Renal cortex interstitium (tissue), 11 donors: ENCODE results near the gene WDR82. TPM values are rescaled to one million over a fixed set of nuclear protein-coding genes. Genes with fewer than 3 reads are reported as not detected.

Source experiments
- DNase-seq, 11 donors: peaks; one replicate each; pipeline ENCODE4 v3.0.0-alpha.2; 2013; ENCODE audit warnings: low read depth in 9 of 11, low spot score in 4 of 11; ENCODE audit errors: extremely low read depth in 1 of 11
- polyA plus RNA-seq, 3 donors: library from polyadenylated mRNA; unstranded; fragments of 120-200 nt; gene quantifications; one replicate each; pipeline ENCODE4 v1.2.1, GENCODE V29; 2013; ENCODE audit not compliant: insufficient read length in 3 of 3

The WDR82 gene
- polyA plus RNA-seq, 3 donors = 88.4 to 112 (median 110) TPM

DNA sequence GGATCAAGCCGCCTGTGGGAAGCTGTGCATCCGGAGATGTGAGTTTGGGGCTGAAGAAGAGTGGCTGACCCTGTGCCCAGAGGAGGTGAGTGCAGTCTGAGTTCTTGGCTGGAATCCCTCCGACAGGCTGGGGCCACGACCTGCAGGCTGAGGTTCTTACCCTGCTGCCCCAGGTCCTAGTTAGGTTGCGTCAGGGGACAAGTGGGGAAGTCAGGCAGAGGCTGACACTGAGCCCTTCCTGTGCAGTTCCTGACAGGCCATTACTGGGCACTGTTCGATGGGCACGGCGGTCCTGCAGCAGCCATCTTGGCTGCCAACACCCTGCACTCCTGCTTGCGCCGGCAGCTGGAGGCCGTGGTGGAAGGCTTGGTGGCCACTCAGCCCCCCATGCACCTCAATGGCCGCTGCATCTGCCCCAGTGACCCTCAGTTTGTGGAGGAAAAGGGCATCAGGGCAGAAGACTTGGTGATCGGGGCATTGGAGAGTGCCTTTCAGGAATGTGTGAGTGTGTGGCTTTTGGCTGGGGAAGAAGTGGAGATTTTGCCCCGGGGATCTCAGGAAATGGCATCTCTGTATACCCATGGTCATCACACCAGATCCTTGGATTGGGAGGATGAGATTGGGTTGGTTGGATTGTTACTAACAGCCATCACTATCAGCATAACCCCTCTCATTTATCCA lies 31.6 kb downstream of the WDR82 start:
- DNase-seq = no peak

DNA sequence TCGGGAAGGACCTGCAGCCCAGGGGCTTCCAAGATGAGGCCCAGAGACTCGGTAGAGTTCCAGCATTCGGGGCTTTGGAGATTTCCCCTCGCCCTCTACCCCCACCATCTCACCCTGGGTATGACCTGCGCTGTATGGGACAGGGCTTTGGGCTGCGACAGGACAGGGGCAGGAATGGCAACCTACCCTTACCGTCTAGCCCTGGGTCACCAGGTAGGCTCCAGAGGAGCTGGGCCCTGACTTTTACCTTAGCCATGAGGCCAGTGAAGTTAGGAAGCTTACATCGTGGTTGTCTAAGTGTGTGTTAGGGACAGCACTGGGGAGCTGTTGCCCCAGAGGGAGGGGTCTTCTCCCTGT lies 32.2 kb downstream of the WDR82 start:
- DNase-seq = no peak

DNA sequence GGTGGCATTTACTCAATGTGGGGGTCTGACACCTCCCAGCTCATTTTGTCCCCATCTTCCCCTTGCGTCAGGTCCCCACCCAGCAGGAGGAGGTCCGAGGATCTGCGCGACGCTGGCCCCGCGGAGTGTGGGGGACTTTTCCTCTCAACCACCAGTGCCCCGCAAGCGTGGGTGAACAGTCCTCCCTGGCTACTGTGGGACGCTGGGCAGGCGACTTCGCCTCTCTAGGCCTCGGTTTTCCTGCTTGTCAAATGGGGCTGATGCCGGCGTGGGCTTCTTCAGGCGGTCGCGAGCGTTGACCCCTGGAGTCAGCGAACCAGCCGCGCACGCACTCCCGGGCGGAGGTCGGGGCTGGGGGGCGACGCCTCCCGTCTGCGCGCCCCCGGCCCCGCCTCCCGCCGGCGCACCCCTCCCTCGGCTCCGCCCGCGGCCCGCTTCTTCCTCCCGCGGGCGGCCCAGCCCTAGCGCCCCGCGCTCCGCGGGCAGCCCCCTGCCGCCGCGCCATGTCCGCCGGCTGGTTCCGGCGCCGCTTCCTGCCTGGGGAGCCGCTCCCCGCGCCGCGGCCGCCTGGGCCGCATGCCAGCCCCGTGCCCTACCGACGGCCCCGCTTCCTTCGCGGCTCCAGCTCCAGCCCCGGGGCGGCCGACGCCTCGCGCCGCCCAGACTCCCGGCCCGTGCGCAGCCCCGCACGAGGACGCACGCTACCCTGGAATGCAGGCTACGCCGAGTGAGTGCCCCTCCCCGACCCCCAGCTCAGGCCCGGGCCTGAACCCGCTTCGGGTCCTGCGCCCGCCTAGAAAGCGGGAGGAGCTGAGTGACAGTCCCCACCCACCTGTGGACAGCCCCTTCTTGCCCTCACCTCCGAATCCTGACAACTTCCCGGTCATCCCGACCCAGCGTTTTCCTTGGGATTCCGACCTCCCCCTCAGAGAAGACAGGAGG lies 32.9 kb downstream of the WDR82 start, which contains the start of gene PPM1M:
TSS of gene PPM1M (plus strand) at position 438 of the 942 bp plus-strand sequence. CDS start at position 504, 66 bp downstream.
- peak in 3 of 11 donors; percentile 34 to 45 (median 44) for DNase-seq

DNA sequence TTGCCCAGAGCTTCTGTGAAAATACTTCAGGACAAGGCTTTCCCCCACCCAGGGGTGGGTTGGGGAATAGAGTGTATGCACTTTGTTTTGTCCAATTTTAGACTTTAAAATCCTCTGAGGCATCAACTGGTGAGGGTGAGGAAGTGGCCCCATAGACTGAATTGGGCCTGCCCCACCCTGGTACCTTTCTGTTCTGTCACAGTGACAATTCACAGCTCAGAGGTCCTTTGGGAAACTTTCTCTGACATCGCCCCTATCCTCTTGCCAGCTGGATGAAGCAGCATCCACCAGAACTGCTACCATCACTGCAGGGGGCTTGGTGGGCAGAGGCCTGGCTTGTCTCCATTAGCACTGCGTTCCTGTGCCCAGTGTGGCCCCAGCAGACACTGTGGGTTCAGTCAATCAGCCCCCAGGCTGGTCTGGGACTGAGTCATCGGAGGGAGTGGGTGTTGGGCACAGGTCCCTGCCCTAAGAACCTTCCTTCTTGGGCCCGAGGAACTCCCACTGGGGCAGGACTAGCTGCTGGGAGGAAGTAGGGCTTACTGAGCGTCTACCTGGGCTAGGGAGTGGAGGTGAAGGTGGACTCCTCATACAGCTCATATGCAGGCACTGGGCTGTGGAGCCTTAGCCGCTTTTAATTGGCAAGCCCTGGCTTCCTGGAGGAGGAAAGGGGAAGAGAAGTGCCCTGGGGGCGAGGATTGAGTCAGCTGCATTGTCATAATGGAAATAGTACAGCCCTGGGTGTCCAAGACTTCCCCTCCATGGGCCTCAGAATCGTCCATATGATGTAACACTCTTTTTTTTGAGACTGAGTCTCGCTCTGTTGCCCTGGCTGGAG lies 34.4 kb downstream of the WDR82 start:
- DNase-seq = no peak

DNA sequence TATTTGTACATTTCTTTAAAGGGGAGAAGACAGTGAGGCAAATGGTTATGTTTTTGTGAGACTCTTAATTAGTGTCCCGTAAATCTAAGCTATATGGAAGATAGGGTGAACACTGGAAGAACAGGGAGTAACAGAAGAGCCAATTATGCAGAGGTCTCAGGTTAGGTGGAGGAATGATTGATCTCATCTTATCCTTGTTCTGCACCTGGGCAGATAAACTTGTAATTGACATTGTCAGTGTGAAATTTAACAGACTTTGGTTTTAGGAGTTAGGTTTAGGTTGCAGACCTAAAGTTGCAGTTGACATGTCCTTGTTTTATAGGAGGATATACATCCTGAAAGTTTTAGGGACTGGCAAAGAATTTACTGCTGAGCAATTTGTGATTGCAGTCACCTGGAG lies 36.4 kb downstream of the WDR82 start:
- DNase-seq = no peak

DNA sequence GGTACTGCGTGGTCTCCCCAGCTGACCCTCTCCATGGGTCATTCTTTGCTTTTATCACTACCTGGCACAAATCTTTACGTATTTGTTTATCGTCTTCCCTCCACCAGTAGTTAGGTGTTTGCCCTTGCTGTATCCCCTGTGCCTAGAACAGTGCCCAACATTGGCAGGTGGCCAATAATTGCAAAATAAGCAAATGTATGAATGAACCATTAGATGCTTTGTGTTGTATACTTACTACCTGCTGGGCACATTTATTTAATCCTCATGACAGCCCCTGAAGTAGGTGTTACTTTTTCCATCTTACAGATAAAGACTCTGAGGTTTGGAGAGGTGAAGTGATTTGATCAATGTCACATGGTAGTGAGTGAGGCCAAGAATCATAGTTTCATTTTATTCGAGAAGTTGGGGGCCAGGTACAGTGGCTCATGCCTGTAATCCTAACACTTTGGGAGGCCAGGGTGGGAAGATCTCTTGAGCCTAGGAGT lies 37.5 kb downstream of the WDR82 start:
- no peak for DNase-seq

DNA sequence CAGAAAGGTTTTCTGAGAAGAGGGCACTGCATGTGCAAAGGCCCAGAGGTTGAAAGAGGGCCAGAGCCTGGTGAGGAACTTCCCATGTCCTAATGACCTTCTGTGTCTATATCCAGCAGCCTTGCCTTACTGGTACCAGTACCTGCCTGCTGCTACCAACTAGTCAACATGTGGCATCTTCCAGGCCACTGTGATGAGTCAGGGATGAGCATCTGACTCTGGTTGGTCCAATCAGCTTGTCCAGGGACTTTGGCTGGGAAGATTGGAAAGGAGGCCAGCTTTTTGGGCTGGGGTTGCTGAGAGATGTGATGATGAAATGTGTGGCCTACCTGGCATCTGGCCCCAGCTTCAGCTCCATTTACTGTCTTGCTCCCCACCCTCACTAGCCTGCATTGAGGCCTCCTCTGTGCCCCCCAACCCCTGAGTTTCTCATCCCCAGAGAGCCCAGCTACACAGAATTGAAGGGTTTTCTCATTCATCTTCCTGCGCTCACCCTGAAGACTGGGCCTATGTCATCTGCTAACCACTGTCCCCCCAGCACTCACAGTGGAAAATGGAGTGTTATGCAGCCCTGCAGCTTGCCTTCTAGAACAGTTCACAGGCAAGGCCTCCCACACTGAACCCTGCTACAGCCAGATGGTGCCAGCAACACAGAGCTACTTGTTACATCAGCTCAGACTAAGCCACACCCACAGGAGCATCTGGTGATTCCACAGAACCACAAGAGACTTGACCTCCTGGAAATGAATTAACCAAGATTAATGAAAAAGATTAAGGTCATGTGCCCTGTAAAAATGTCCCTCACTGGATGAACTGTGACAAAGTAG lies 38.2 kb downstream of the WDR82 start:
- no peak for DNase-seq

DNA sequence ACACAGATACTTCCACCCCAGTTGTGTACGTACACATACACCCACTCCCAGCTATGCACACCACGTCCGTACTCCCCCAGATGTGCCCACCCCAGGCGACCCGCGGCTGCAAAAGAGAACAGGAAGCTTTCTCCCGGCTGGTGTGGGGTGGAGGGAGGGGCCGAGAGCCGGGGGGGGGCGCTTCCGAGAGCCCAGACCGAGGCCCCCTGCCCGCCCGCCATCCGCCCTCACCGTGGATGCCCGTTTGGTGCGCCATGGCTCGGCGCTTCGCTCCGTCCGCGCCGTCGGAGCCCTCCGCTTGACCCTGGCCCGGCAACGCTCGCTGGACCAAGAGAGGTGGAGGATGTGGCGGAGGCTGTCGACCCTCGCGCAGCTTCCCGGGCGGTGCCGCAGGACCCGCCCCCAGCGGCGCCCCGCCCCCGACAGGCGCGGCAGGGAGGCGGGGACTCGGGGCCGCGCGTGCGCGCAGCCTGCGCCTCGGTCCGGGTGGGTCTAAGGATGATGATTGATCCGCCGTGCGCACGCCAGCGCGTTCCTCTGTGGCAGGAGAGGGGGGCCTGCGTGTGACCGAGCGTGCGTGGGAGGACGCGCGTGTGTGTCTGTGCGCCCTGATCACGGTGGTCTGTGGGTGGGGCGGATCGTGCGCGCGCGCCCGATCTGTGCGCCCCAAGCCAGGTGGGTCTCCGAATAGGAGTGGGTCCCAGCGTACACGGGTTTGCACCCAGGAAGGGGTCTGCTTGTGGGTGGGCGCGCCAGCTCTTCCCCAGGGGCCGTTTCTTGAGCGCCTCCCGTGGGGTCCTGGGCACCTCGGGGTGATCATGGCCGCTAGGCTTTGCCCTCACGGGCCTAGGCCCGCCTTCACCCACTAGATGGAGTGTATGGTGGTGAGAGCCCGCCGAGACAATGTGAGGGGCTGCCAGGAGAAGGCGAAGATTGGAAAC lies 39.4 kb downstream of the WDR82 start, which contains the start of gene TWF2:
TSS of gene TWF2 (minus strand) at position 398 of the 941 bp plus-strand sequence. CDS start at position 256, 142 bp downstream.
- DNase-seq = peak in 8 of 11 donors; percentile 53 to 79 (median 74)

DNA sequence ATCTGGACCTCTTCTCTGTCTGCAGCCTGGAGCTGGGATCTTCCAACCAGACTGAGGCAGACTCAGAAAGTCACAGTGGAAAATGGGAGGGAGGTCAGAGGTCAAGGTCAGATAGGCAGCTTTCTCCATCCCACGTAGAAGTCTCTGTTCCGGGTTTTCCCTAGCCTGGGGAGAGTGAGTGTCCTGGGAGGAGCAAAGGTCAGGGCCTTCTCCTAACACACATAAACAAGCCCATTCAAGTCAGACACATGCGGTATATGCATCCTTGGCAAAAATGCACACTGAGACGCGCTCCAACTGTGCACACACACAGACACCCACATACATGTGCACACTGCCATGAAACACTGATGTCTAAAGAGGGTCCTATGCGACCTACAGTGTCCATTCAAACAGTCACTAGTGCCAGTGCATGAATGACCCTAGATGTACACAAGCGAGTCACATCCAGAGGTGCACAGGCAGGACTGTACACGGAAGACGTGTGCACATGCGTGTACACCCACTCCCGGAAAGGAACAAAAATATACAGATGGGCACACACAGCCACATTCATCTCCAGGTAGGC lies 40.2 kb downstream of the WDR82 start:
- no peak for DNase-seq

DNA sequence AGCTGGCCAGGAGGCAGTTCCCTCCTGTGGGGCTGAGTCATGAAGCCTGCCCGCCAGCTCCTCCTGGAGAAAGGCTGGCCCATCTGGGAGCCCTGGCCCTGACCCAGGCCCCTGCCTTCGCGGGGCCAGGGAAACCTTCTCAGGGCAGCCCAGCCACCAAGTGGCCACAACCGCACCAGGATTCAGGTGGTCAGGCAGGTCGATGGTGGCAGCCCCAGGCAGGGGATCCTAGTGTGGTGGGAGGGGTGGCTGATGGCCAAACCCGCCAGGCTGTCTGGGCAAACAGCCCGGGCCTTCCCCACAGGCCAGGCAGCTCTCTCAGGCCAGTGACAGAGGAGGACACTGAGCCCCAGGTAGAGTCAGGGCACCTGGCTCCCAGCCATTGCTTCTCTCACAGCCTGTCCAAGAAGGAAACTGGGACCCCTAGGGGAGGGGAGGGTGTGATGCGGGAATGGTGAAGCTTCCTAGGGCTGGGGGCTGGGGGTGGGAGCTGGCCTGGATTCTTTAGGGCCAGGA lies 40.7 kb downstream of the WDR82 start:
- DNase-seq = no peak

DNA sequence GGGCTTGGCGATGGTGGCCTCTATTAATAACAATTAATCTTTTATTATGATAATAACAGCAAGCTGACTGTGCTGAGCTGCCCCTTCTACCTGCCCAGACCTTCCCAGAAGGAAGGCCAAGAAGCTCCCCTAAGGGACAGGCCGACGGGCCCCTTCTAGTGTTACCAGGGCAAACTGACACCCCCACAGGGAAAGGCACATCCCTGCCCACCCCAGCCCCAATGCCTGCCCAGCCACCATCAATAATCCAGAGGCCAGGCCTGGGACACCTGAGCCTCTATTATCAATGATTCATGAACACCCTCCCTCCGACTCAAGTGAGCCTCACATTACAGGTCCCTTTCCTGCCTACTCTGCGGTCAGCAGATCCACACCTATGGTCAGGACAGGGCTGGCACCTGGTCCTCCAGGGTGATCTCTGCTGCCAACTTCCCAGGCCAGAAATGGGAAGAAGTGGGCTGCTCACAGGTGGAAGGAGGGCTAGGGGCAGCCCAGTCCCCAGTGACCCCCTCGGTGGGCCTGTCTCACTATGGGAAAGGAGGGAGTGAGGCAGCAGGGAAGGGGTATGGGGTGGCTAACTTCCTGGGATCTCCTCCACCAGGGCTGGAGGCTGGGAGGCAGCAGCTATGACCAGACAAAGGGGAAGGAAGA lies 41.3 kb downstream of the WDR82 start:
- no peak for DNase-seq

DNA sequence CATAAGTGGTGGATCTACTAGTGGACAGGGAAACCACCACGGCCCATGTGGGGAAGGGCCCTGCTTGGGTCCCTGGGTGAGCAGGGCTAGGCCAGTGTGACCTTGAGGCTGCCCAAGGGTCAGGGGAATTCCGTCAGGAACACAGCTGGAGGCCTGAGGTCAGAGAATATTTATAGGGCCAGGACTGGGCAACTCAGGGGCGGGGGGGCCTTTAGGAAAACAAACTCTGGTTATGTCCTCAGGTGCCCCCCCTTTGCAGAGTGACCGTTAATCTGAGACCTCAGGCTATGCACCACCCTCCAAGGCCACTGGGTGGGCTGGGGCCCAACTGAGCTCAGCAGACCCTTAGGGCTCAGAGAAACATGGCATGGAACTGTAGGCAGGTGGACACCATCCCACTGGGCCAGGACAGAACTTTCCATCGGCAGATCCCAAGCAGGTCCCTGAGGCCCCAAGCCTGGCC lies 42.0 kb downstream of the WDR82 start:
- no peak for DNase-seq

DNA sequence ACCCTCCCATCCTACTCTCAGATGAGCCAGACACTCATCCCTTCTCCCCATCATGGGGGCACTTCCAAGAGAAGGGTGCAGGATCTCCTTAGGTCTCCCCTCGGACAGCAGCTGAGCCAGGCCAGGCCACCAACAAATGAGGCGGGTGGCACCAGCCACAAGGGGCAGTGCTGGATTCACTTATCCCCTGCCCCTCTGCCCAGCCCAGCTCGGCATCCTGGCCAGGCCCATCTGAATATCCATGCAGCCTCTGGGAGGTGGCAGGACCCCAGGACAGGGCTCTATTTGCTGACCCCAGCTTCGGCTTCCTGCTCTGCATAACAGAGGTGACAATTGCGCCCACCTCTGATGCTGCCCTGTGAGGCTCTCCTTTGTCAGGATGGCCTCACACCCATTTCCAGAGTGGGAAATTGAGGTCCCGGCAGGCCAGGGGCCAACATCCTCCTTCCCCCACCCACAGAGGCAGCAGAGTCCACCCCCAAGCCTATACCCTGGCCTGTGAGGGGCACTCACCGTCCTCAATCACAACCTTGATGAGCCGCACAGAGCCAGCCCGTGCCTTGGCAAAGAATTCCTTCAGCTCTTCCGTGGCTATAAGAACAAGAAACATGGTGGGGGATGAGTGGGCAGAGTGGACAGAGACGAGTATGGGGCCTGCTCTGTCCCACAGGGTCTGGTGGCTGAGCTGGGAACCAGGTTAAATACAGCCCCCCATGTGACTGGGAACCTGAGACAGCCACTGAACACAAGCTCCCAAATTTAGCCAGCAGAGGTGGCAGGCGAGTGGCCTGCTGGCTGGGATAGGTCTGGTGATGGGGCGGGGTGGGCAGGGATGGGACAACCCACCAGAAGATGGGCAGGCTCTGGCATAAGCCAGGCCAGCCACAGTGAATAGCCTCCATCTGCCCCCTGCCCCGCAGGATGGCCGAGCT lies 43.7 kb downstream of the WDR82 start:
- no peak for DNase-seq

DNA sequence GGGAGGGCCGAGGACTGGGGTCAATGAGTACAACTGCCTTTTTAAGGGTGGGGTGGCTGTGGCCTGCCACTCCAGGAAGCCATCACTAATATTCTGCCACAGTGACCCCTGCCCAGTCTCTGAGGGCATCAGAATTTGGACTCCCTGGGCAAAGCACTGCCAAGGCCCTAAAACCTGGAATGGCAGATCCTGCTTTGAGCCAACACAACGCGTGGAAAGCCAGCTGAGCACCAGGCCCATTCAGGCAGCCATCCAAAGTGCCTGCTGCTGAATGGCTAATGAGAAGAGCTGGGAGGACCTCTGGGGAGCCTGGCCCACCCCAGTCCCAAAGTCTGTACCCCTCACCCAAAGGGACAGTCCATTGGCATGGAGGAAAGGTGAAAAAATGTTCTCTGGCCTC lies 44.5 kb downstream of the WDR82 start:
- DNase-seq = no peak

DNA sequence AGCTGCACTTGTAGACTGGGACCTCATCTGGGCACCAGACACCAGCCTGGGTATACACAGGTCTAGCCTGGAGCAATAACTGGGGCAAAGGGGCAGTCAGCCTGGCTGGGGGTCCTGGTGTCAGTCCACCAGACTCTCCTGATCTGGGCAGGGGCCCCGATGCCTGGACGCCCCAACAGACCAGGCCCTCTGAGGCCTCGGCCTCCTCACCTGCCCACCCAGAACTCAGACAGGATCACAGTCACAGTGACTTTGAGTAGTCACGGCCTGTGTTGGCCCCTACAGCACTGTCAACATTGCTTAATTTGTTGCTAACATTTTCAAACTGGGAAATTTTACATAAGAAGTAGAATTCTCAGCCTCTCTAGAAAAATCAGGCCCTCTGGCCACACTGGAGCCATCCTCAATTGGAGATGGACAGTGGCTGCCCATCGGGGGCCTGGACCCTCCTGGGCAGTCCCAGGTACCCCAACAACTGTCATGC lies 45.3 kb downstream of the WDR82 start:
- DNase-seq = no peak
